Activated CD4-positive, alpha-beta T cell treated with anti-CD3 and anti-CD28 coated beads, Interleukin-2, amount 50 U/mL, for 1 hour (primary cell): Measurements from ENCODE around the gene ATAT1.

ENCODE experiments used
- DNase-seq: peaks from one replicate; pipeline ENCODE4 v3.0.0-alpha.2; 2020

Gene ATAT1

GRCh38 chr6:30613251-30614043 lies 13.2 kb upstream of the ATAT1 start:
- DNase-seq: no peak

- no peak for DNase-seq
These were observed 12.4 kb upstream of the ATAT1 start for GRCh38 chr6:30614044-30614842.

GRCh38 chr6:30614843-30615218 lies 11.8 kb upstream of the ATAT1 start:
- peak; percentile 79 for DNase-seq

GRCh38 chr6:30615219-30615957 lies 11.3 kb upstream of the ATAT1 start:
- peak; percentile 31 for DNase-seq

- DNase-seq: peak; percentile 38
These were observed 10.5 kb upstream of the ATAT1 start for GRCh38 chr6:30615958-30616810.

GRCh38 chr6:30616811-30617564 lies 9.7 kb upstream of the ATAT1 start, which contains the start of gene PPP1R10:
Gene PPP1R10 (minus strand): TSS chr6:30617243. CDS start chr6:30609944, 7,299 bp downstream.
- DNase-seq: peak; percentile 96

GRCh38 chr6:30617565-30618269 lies 9.0 kb upstream of the ATAT1 start, which contains the start of gene MRPS18B:
Gene MRPS18B (plus strand): TSS chr6:30617840. CDS start chr6:30617866, 26 bp downstream.
- DNase-seq: peak; percentile 96

- DNase-seq: no peak
These were observed 8.3 kb upstream of the ATAT1 start for GRCh38 chr6:30618270-30618797.

- no peak for DNase-seq
These were observed 7.1 kb upstream of the ATAT1 start for GRCh38 chr6:30619561-30619960.

GRCh38 chr6:30625511-30625910 lies 1.2 kb upstream of the ATAT1 start:
- DNase-seq: no peak

- DNase-seq: no peak
These were observed 9.2 kb downstream of the ATAT1 start for GRCh38 chr6:30635834-30636233.

- DNase-seq: no peak
These were observed 13.8 kb downstream of the ATAT1 start for GRCh38 chr6:30640481-30640880.

- no peak for DNase-seq
These were observed 14.4 kb downstream of the ATAT1 start for GRCh38 chr6:30641048-30641447.

GRCh38 chr6:30643656-30644055 lies 17.0 kb downstream of the ATAT1 start:
- no peak for DNase-seq

GRCh38 chr6:30644769-30645168 lies 18.1 kb downstream of the ATAT1 start:
- DNase-seq: no peak

- no peak for DNase-seq
These were observed 19.3 kb downstream of the ATAT1 start for GRCh38 chr6:30645989-30646388.

GRCh38 chr6:30646450-30647241 lies 20.0 kb downstream of the ATAT1 start, which contains the start of gene C6orf136:
Gene C6orf136 (plus strand): TSS chr6:30647133. CDS start chr6:30647232, 99 bp downstream.
- DNase-seq: peak; percentile 92

- peak; percentile 67 for DNase-seq
These were observed 20.8 kb downstream of the ATAT1 start for GRCh38 chr6:30647242-30648116.
